Measurements from ENCODE around the gene IRF3.
A peak's percentile ranks its signal among the peaks of the same experiment; 100 is the strongest.

Gene IRF3

DNA sequence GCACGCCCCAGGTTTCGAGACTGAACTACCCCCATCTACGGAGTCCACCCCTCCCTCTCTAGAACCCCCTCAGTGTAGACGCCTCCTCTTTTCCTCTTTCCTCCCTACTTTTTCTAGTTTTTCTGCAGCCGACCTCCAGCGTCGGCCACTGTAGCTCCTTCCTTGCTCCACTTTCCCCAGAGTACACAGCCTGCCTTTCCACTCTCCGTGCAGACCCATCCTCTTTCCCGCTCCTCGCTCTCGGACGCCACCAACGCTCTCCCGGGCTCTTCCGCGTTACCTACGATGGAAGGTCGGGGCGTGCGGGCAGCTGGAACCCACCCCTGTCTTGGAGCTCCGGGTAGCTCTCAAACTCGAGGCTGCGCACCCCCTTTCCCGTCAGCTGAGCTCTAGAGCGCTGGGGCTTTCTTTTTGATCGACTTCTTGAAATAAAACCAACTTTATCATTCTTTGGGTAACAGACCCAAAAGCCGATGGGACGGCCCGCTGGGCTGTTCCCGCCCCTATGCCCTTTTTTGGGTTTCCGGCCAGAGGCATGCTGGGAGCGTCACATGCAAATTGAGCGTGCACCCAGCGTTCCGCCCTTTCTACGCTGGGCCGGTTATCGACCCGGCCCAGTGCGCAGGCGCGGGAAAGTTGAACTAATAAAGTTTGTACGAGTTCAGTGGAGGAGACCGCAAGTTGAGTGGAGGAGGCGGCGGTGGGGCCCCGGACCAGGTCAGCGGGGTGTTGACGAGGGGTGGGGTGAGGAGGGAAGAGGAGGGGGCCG is at the start of gene IRF3, which contains the start of gene BCL2L12:
TSS of gene IRF3 (minus strand) at position 507 of the 769 bp plus-strand sequence. CDS start 1,019 bp downstream, outside the sequence.
TSS of gene BCL2L12 (plus strand) at position 583 of the 769 bp plus-strand sequence. CDS start 760 bp downstream, outside the sequence.
- TF ChIP-seq NFIC (IDR thresholded peaks at IDR 0.05): 0 out of 2 replicates have a peak, but pooled peaks have one; percentile 9
- TF ChIP-seq YY1 (IDR thresholded peaks at IDR 0.05; ENCODE audit: low read depth): peak; percentile 26; the same call in 1 of the 2 replicates
- TF ChIP-seq TCF12 (IDR thresholded peaks at IDR 0.05; ENCODE audit: low read depth): peak; percentile 31; the same call in 1 of the 2 replicates
- no peak for TF ChIP-seq EP300 (IDR thresholded peaks at IDR 0.05; ENCODE audit: borderline replicate concordance)
- peak; percentile 75 for TF ChIP-seq TAF1 (IDR thresholded peaks at IDR 0.05; ENCODE audit: low read depth)
- no peak for TF ChIP-seq REST (IDR thresholded peaks at IDR 0.05; ENCODE audit: low read depth)
- TF ChIP-seq, protein P1, sequence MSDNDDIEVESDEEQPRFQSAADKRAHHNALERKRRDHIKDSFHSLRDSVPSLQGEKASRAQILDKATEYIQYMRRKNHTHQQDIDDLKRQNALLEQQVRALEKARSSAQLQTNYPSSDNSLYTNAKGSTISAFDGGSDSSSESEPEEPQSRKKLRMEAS (IDR thresholded peaks at IDR 0.05): peak; percentile 68

DNA sequence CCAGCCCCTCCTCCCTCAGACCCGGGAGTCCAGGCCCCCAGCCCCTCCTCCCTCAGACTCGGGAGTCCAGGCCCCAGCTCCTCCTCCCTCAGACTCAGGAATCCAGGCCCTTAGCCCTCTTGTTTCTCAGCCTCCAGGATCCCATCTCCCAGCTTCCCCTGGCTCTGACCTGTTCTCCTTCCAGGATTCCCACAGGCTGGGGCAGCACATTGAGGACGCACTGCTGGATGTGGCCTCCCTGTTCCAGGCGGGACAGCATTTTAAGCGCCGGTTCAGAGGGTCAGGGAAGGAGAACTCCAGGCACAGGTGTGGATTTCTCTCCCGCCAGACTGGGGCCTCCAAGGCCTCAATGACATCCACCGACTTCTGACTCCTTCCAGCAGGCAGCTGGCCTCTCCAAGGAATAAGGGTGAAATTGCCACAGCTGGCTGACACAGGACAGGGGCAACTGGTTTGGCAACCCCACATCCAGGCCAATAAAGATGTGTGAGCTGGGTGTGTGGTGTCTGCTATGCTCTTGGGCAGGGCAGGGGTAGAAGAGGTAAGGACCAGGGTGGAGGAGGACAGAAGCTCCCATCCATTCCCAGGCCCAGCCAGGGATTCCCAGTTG is 47.7 kb upstream of the IRF3 start:
- TF ChIP-seq TCF12 (IDR thresholded peaks at IDR 0.05; ENCODE audit: low read depth): no peak
- no peak for TF ChIP-seq EGR1 (IDR thresholded peaks at IDR 0.05)
- no peak for TF ChIP-seq CREB1 (IDR thresholded peaks at IDR 0.05; ENCODE audit: low read depth)
- TF ChIP-seq REST (IDR thresholded peaks at IDR 0.05; ENCODE audit: low read depth): no peak
- no peak for TF ChIP-seq EP300 (IDR thresholded peaks at IDR 0.05; ENCODE audit: borderline replicate concordance)
- no peak for TF ChIP-seq NFIC (IDR thresholded peaks at IDR 0.05)
- TF ChIP-seq CEBPB (IDR thresholded peaks at IDR 0.05): no peak
- no peak for TF ChIP-seq USF1 (IDR thresholded peaks at IDR 0.05)
- TF ChIP-seq, protein P1 (IDR thresholded peaks at IDR 0.05): no peak
- TF ChIP-seq ZBTB7A (IDR thresholded peaks at IDR 0.05; ENCODE audit: low read depth): no peak
- TF ChIP-seq RAD21 (IDR thresholded peaks at IDR 0.05; ENCODE audit: low read depth): no peak
- TF ChIP-seq TAF1 (IDR thresholded peaks at IDR 0.05; ENCODE audit: low read depth): no peak
- no peak for TF ChIP-seq YY1 (IDR thresholded peaks at IDR 0.05; ENCODE audit: low read depth)
- TF ChIP-seq FOXM1 (IDR thresholded peaks at IDR 0.05; ENCODE audit: borderline replicate concordance, low read depth): no peak
- TF ChIP-seq TEAD4 (IDR thresholded peaks at IDR 0.05): no peak

GRCh38 chr19:49712397-49712859 is 46.8 kb upstream of the IRF3 start:
- TF ChIP-seq, protein P1 (IDR thresholded peaks at IDR 0.05): no peak
- TF ChIP-seq NFIC (IDR thresholded peaks at IDR 0.05): no peak
- no peak for TF ChIP-seq ZBTB7A (IDR thresholded peaks at IDR 0.05; ENCODE audit: low read depth)
- TF ChIP-seq CEBPB (IDR thresholded peaks at IDR 0.05): no peak
- TF ChIP-seq USF1 (IDR thresholded peaks at IDR 0.05): no peak
- TF ChIP-seq TAF1 (IDR thresholded peaks at IDR 0.05; ENCODE audit: low read depth): no peak
- TF ChIP-seq CREB1 (IDR thresholded peaks at IDR 0.05; ENCODE audit: low read depth): no peak
- no peak for TF ChIP-seq TEAD4 (IDR thresholded peaks at IDR 0.05)
- no peak for TF ChIP-seq EGR1 (IDR thresholded peaks at IDR 0.05)
- TF ChIP-seq REST (IDR thresholded peaks at IDR 0.05; ENCODE audit: low read depth): no peak
- TF ChIP-seq RAD21 (IDR thresholded peaks at IDR 0.05; ENCODE audit: low read depth): no peak
- TF ChIP-seq FOXM1 (IDR thresholded peaks at IDR 0.05; ENCODE audit: borderline replicate concordance, low read depth): no peak
- no peak for TF ChIP-seq EP300 (IDR thresholded peaks at IDR 0.05; ENCODE audit: borderline replicate concordance)
- TF ChIP-seq TCF12 (IDR thresholded peaks at IDR 0.05; ENCODE audit: low read depth): no peak
